Right lobe of liver (tissue), 6 donors: Measurements from ENCODE around the gene TTC19. TPM values are rescaled to one million over a fixed set of nuclear protein-coding genes. Genes with fewer than 3 reads are reported as not detected.

ENCODE experiments used
- ATAC-seq, 4 donors: fragments of 200-7000 bp; cut with Tn5 transposase; one replicate each; pipeline ENCODE4 v1.9.1; 2020; ENCODE audit warnings: mild to moderate bottlenecking in 4 of 4, moderate library complexity in 4 of 4
- DNase-seq, 3 donors: peaks; one replicate each; pipeline ENCODE4 v3.0.0-alpha.2; 2020
- H3K27ac ChIP-seq, 3 donors: fragments of 200-600 bp; one replicate each; pipeline ENCODE4 v1.8.0; 2022
- H3K27me3 ChIP-seq, 2 donors: fragments of 200-600 bp; one replicate each; pipeline ENCODE4 v1.8.0; 2022
- H3K36me3 ChIP-seq, 4 donors: fragments of 200-600 bp; sonication (generic) in 1 of 4; one replicate each; pipeline versions ENCODE4 v1.5.1 to v1.8.0; 2017 to 2022; ENCODE audit warnings: control low read depth in 1 of 4
- H3K4me1 ChIP-seq, 4 donors: fragments of 200-600 bp; sonication (generic) in 1 of 4; one replicate each; pipeline versions ENCODE4 v1.5.1 to v1.8.0; 2017 to 2022; ENCODE audit warnings: control low read depth in 1 of 4
- H3K4me3 ChIP-seq, 3 donors: fragments of 200-600 bp; one replicate each; pipeline ENCODE4 v1.8.0; 2022
- H3K9me3 ChIP-seq, 4 donors: fragments of 200-600 bp; sonication (generic) in 1 of 4; one replicate each; pipeline versions ENCODE4 v1.5.1 to v1.8.0; 2017 to 2022; ENCODE audit warnings: control low read depth in 1 of 4
- CTCF ChIP-seq, 4 donors: fragments of 200-600 bp in 3 of 4; fragments of 450-650 bp in 1 of 4; IDR thresholded peaks; one replicate each; pipeline versions ENCODE4 v1.5.1 to v1.8.0; 2016 to 2022; ENCODE audit warnings: antibody characterized with exemption in 4 of 4, mild to moderate bottlenecking in 2 of 4
- POLR2A ChIP-seq: fragments of 450-650 bp; IDR thresholded peaks from one replicate; pipeline ENCODE4 v1.6.1; 2017; ENCODE audit warnings: antibody characterized with exemption, mild to moderate bottlenecking
- WGBS: methylation state at CpG from one replicate; pipeline ENCODE4 v1.1.6; 2018; ENCODE audit warnings: low coverage, low lambda C conversion rate; ENCODE audit not compliant: insufficient coverage; ENCODE audit errors: missing lambda C conversion rate; 5-methylcytosine and 5-hydroxymethylcytosine counted together
- intact Hi-C, 2 donors: fragments of 100-400 bp; cut with DNase I; formaldehyde crosslinking; loops; one replicate each; pipeline versions ENCODE4 v1.11.2 to v1.14.1; 2022
- total RNA-seq, 6 experiments: library from RNA; depleted of rRNA in 2 of 6; stranded (reverse); fragments of >200 nt in 2 of 6; fragmentation: NEBNext Ultra II Directional in 3 of 6; extraction: Animal tissue kit (Norgen Biotek cat#: 25700) in 3 of 6; gene quantifications; one replicate each; pipeline versions ENCODE4 v1.1.0 to v1.2.4, GENCODE V29; 2016 to 2023
- donor health status: DM: no; HTN: yes; CAD: no.
- donor health status: DM: no; HTN: no; CAD: no.
- donor health status: DM: no; HTN: no; CAD: no.
- donor health status: DM: no; HTN: yes; CAD: no.
- donor health status: DM: no; HTN: yes; CAD: no.

Gene TTC19
- total RNA-seq, 6 experiments from 2014 or later: 14.3 to 32.3 (median 19.9) TPM

- no peak for DNase-seq
- H3K36me3 ChIP-seq: peaks cover 0 to 50% (median 22%) of the 10 kb centered on the region in 4 donors
- no peak for ATAC-seq
- no peak for TF ChIP-seq CTCF (IDR thresholded peaks at IDR 0.05)
- no peaks in the 10 kb centered on the region for H3K27me3 ChIP-seq
- intact Hi-C loops: no loop called here
- H3K27ac ChIP-seq: no peak overlapping the region
- H3K9me3 ChIP-seq: no peaks in the 10 kb centered on the region
- H3K4me3 ChIP-seq: no peak overlapping the region
- peaks cover 0 to 14% (median 0%) of the 10 kb centered on the region in 4 donors for H3K4me1 ChIP-seq
These were observed 1.7 kb downstream of the TTC19 start for GRCh38 chr17:16001226-16001897.

- H3K4me1 ChIP-seq: peaks cover 0 to 14% (median 0%) of the 10 kb centered on the region in 4 donors
- peaks cover 0 to 64% (median 26%) of the 10 kb centered on the region in 4 donors for H3K36me3 ChIP-seq
- no peaks in the 10 kb centered on the region for H3K9me3 ChIP-seq
- no peak for DNase-seq
- 94% methylated on average over 2 of the region's 2 CpGs for WGBS
- H3K27ac ChIP-seq: no peak overlapping the region
- no peak overlapping the region for H3K4me3 ChIP-seq
- no peak for TF ChIP-seq CTCF (IDR thresholded peaks at IDR 0.05)
- no peak for TF ChIP-seq POLR2A
- no peak for ATAC-seq
- intact Hi-C loops: no loop called here
- no peaks in the 10 kb centered on the region for H3K27me3 ChIP-seq
These were observed 3.2 kb downstream of the TTC19 start for GRCh38 chr17:16002708-16003260.

GRCh38 chr17:16003841-16004240, 4.2 kb downstream of the TTC19 start:
- Histone ChIP-seq H3K27ac (no peak overlapping the region), H3K4me3 (no peak overlapping the region), H3K27me3 (no peaks in the 10 kb centered on the region), H3K4me1 (peaks cover 0 to 9% (median 0%) of the 10 kb centered on the region in 4 donors), H3K9me3 (no peaks in the 10 kb centered on the region), H3K36me3 (peaks cover 0 to 73% (median 27%) of the 10 kb centered on the region in 4 donors)
- 71% methylated on average over 1 of the region's 1 CpG for WGBS
- ATAC-seq (no peak), DNase-seq (no peak)
- TF ChIP-seq POLR2A: no peak
- intact Hi-C loops: no loop called here

GRCh38 chr17:16005636-16006035, 6.0 kb downstream of the TTC19 start:
- 100% methylated on average over 1 of the region's 1 CpG for WGBS
- H3K27ac ChIP-seq: no peak overlapping the region

More at GRCh38 chr17:16005636-16006035, 6.0 kb downstream of the TTC19 start:
- ATAC-seq (no peak), DNase-seq (no peak)
- Histone ChIP-seq H3K4me3 (no peak overlapping the region), H3K27me3 (no peaks in the 10 kb centered on the region), H3K4me1 (peaks cover 0 to 5% (median 0%) of the 10 kb centered on the region in 4 donors), H3K9me3 (no peaks in the 10 kb centered on the region), H3K36me3 (peaks cover 0 to 81% (median 31%) of the 10 kb centered on the region in 4 donors)
- intact Hi-C loops: no loop called here
- TF ChIP-seq POLR2A: no peak
- no peak for TF ChIP-seq CTCF (IDR thresholded peaks at IDR 0.05)
